Retina (tissue), 1 donor: Measurements from ENCODE around the gene OR4K5.
"Not testable (repeated sequence)": the region's sequence is repeated elsewhere in the genome, so short reads cannot be mapped to it uniquely, and the experiment has no call there.

Experiments
- DNase-seq: peaks from one replicate; pipeline ENCODE4 v3.0.0-alpha.2; 2016

OR4K5 gene, protein sequence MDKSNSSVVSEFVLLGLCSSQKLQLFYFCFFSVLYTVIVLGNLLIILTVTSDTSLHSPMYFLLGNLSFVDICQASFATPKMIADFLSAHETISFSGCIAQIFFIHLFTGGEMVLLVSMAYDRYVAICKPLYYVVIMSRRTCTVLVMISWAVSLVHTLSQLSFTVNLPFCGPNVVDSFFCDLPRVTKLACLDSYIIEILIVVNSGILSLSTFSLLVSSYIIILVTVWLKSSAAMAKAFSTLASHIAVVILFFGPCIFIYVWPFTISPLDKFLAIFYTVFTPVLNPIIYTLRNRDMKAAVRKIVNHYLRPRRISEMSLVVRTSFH

GRCh38 chr14:19920021-19920657, at the start of gene OR4K5:
Gene OR4K5 (plus strand): TSS chr14:19920607. CDS start chr14:19920607, 0 bp downstream.
- DNase-seq: no peak

DNA sequence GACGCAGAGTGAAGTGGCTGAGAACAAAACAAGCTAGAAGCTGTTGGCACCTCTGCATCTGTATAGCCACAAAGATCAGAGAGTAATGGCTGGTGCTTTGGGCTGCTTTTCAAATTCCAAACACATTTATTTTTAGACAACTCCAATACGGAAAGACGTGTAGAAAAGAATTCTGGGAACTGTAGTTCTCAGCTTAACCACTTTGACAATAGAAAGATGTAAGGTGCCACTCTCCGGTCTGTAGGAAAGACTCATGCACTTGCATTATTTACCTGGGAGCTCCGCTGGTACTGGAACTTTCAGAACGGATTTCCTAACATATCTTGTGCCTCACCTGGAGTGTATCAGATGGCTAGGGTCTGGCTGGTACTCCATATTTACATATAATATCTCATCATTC, 47.2 kb upstream of the OR4K5 start:
- no peak for DNase-seq

GRCh38 chr14:19874842-19875241, 45.6 kb upstream of the OR4K5 start, which contains the start of gene OR4K2:
Gene OR4K2 (plus strand): TSS chr14:19875142. CDS start chr14:19876268, 1,126 bp downstream.
- no peak for DNase-seq

DNA sequence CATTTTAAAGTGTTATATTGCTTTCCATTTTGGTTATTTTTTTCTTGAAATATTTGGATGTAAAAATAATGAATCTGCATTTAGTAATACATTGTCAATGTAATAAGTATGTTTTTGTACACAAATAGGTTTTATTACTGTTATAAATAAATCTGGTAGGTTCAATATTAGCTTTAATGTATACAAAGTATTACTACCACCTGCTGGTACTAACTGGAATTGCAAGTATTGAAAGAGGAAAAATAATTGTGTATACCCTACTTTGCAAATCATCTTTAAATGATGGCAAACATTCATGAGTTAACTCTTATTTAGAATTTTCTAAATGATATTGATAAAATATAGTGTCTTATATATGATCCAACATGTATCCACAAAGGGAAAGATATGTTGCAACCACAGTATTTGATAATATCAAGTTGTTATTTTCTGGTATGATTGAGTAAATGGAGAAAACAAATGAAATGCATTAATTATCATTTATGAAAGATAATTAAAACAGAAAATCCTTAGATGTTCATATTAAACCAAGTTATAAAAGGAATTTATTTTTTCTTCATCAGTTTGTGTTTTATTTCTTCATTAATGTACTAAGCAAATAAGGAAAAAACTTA, 42.3 kb upstream of the OR4K5 start:
- no peak for DNase-seq

GRCh38 chr14:19895282-19895681, 25.1 kb upstream of the OR4K5 start:
- DNase-seq: no peak

DNA sequence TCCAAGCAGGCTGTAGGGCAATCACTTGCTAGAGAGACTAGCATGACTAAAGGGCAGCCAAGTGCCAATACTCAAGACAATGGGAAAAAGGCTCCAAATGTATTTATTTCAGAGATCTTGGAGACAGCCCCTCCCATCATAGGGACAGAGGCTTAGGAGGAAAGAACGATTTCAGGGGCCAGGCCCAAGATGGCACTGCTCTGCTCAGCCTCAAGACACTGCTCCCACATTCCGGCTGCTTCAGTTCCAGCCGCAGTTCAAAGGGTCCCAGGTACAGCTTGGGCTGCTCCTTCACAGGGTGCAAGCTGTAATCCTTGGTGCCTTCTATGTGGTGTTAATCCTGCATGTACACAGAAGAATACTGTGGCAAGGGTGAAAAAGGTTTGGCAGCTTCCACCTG, 19.4 kb upstream of the OR4K5 start:
- no peak for DNase-seq

GRCh38 chr14:19902409-19902808, 18.0 kb upstream of the OR4K5 start:
- DNase-seq: no peak

DNA sequence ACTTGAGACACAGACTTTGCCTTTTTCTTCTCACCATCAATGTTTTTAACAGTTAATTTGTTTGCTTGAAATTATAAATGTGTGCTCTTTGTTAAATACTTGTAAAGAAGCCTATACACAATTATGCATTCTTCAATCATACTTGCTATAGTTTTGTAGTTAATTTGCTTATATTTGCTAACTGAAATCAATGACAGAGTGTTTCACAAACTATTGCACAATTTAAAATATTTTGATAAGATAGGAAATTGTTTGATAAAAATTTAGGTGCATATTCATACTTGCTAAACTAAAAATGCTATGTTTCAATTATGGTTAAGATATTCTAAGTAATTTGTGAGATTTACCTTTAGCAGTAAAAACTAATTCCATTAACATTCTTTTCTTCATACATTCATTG, 13.7 kb upstream of the OR4K5 start:
- DNase-seq: no peak

- no peak for DNase-seq
Measured at GRCh38 chr14:19911114-19911513, 9.3 kb upstream of the OR4K5 start.

DNA sequence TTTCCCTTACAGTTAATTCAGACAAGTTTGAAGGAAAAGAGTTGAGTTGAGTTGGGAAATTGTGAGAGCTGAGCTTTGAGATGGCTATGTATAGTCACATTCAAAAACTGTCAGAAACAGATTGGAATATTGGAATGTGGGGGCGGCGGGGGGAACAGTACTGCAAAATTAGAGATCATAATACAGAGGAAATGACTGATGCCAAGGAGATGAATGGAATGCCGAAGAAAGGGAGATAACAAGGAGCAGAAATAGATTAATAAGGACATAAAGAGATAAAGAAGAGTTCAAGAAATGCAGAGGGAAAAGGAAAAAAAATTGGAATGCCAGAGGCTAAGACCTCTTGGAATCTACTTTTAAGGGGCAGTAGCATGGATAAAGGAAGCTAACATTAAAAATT, 3.2 kb upstream of the OR4K5 start:
- no peak for DNase-seq

DNA sequence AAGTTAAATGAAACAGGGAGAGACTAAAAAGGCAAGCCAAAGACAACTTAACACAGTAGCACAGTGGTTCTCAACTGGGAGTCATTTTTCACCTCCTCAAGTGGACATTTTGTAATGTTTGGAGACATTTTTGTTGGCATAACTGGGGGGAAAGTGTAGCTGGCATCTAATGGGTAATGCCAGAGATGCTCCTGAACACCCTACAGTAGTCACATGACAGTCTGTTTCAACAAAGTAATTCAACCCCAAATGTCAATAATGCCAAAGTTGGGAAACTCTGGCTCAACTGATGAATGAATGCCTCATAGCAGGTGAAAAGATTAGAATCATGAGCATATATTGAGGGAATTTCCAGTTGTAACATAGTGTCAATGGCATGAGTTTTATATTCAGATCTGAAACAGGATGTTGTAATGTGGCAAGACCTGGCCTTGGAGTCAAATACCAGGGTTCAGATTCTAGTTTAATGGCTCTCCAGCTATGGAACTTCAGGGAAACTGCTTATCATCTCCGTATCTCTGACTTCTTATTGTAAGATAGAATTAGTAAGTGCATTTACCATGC, 2.4 kb upstream of the OR4K5 start:
- DNase-seq: no peak

- no peak for DNase-seq
Measured at GRCh38 chr14:19918553-19919264, 1.7 kb upstream of the OR4K5 start.

GRCh38 chr14:19930617-19931016, 10.2 kb downstream of the OR4K5 start, which contains the start of gene OR4K1:
Gene OR4K1 (plus strand): TSS chr14:19930917. CDS start chr14:19935667, 4,750 bp downstream.
- DNase-seq: no peak

DNA sequence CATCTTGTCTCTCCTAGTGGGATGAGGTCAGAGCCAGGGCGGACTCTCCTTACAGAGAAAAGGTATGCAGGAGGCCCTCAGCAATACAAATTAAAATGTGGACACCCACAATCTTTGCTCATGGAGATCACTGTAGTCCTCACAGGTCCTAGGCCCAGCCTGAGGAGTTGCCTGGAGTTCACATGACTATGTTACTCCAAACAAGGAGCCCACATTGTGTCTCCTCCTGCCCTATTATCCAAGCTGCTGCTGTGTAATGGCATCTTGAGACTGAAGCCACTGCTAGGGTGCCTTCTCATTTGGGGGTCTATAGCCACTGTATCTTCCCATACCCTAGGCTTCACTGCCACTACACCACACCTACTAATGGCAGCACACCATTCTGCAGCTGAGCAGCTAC, 21.3 kb downstream of the OR4K5 start:
- DNase-seq: no peak

- no peak for DNase-seq
Measured at GRCh38 chr14:19947413-19948090, 27.1 kb downstream of the OR4K5 start.

DNA sequence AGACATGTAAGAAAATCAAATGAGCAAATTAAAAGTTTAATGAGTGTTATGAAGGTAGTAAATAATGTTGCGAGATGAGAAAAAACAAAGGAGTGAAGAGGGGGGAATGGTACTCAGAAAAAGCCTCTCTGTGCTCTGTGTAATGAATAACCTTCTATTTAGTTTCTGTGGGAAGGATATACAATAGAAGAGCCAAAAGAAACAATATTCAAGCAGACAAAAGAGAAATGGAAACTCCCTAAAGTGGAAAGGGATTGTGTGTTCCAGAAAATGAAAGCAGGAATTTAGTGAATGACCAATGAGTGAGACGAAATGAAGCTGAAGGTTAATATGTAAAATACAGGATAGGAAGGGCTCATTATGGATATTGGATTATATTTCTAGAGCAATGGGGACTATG, 28.8 kb downstream of the OR4K5 start:
- DNase-seq: no peak

DNA sequence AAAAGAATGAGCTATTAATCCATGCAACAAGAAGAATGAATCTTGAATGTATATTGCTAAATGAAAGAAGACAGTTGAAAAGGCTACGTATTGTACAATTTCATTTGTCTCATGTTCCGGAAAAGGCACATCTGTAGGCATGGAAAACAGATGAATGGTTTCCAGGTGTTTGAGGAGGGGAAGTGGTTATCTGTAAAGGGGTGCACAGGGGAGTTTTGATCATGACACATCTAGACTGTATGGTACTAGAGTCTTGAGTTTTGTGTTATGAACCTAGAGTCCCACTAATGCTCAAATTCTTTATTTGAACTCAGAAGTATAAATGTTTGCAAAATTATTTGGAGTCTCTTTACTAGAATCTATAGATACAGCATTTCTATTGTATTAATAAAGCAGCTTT, 49.3 kb downstream of the OR4K5 start:
- DNase-seq: not testable (repeated sequence)
